Measurements from ENCODE around the gene CD3E.

GRCh38 chr11:118260353-118260752 lies 44.2 kb upstream of the CD3E start:
- TF ChIP-seq CTCF (IDR thresholded peaks at IDR 0.05) (no peak), POLR2A (IDR thresholded peaks at IDR 0.05) (no peak)

Measured in uterus (tissue), 2 donors.